Measurements from ENCODE around the gene PRX. TPM values are rescaled to one million over a fixed set of nuclear protein-coding genes. Genes with fewer than 3 reads are reported as not detected.

The PRX gene
- total and polyA plus RNA-seq, 9 of the 15 experiments (the other 6 are each of a cell fraction or from before 2014, with no cell fraction given), result 0.65 to 3.5 (median 1.7) TPM; not detected in 2

GRCh38 chr19:40443131-40443999, 30.2 kb upstream of the PRX start (continued):
- TF ChIP-seq ZNF449 (CRISPR knock-in tag; IDR thresholded peaks at IDR 0.05) (no peak), FOXJ2 (tag; IDR thresholded peaks at IDR 0.05) (no peak), FIP1L1 (IDR thresholded peaks at IDR 0.05; ENCODE audit: low read depth, low read length, poor library complexity, severe bottlenecking) (peak; percentile 85), MCM2 (IDR thresholded peaks at IDR 0.05; ENCODE audit: low read depth) (no peak), HDAC8 (tag; IDR thresholded peaks at IDR 0.05) (no peak), KDM2B (CRISPR knock-in tag; IDR thresholded peaks at IDR 0.05) (no peak), U2AF1 (optimal IDR thresholded peaks at IDR 0.05; ENCODE audit: low read depth, low read length) (no peak), ZNF384 (IDR thresholded peaks at IDR 0.05; ENCODE audit: low read depth, low read length) (no peak), DIDO1 (tag; IDR thresholded peaks at IDR 0.05; ENCODE audit: low read depth) (no peak), NKRF (IDR thresholded peaks at IDR 0.05; ENCODE audit: borderline replicate concordance) (0 out of 2 replicates have a peak, but pooled peaks have one; percentile 69), E2F4 (CRISPR knock-in tag; IDR thresholded peaks at IDR 0.05; ENCODE audit: low read depth) (no peak), ARID4B (CRISPR knock-in tag; IDR thresholded peaks at IDR 0.05) (0 out of 2 replicates have a peak, but pooled peaks have one; percentile 58)
- TF ChIP-seq, protein P1, sequence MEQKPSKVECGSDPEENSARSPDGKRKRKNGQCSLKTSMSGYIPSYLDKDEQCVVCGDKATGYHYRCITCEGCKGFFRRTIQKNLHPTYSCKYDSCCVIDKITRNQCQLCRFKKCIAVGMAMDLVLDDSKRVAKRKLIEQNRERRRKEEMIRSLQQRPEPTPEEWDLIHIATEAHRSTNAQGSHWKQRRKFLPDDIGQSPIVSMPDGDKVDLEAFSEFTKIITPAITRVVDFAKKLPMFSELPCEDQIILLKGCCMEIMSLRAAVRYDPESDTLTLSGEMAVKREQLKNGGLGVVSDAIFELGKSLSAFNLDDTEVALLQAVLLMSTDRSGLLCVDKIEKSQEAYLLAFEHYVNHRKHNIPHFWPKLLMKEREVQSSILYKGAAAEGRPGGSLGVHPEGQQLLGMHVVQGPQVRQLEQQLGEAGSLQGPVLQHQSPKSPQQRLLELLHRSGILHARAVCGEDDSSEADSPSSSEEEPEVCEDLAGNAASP (IDR thresholded peaks at IDR 0.05), result no peak
